Kasumi-1 (cell line): ENCODE results near the gene NOS1AP.

Experiments
- DNase-seq, 2 experiments: peaks; one replicate each; lab custom pipeline; 2025; lab: John Stamatoyannopoulos, UW

The NOS1AP gene

GRCh38 chr1:162220009-162220539 lies 150.6 kb downstream of the NOS1AP start:
- no peak for DNase-seq

DNA sequence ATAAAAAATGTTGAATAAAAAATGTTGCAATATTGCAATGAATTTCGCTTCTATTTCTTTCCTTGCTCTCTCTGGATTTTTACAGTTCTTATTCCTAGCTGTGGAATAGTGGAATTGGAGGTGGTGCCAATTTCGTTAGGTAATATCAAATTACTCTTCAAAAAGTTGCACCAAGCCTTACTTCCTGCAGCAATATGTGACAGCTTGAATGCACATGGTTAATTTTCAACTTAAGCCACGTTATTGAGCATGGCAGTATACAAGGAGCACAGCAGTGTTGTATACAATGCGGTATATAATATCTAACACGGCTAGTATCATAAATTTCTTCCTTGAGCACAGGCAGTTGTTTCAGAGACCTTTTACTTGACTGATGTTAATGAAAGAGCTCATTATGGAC lies 152.5 kb downstream of the NOS1AP start:
- DNase-seq = no peak

DNA sequence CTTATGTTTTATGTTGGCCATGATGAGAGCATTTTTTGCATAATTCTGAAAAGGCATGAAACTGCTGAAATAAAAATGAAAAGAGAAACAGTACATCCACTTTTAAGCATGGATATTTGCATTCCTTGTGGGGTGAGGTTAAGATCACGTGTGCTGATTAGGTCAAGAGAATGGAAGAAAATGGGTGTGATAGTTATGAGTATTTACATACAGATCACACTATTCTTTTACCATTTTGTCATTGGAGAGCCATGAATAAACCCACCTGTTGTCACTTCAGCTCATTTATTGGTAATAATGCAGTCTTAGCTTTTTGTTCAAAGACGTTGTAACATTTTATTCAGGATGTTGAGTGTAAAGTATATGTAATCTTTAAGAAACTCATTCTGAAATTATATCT lies 153.2 kb downstream of the NOS1AP start:
- no peak for DNase-seq

DNA sequence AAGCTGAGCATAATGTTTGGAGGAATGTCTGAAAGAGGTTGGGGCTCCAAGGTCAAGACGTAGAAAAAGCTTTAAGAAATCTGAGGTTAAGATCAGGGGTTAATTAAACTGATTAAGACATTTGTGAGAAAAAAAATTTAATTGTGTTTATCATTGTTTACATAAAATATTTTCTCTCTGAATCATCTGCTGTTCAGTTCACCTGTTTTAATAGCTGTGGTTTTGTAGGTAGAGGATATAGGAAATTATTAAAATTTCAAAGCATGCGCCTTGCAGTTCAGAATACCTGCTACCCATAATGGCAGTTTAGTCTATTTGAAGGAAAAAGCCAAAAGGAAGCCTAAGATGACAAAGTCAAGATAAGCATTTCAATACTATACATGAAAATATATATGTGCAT lies 154.0 kb downstream of the NOS1AP start:
- no peak for DNase-seq

DNA sequence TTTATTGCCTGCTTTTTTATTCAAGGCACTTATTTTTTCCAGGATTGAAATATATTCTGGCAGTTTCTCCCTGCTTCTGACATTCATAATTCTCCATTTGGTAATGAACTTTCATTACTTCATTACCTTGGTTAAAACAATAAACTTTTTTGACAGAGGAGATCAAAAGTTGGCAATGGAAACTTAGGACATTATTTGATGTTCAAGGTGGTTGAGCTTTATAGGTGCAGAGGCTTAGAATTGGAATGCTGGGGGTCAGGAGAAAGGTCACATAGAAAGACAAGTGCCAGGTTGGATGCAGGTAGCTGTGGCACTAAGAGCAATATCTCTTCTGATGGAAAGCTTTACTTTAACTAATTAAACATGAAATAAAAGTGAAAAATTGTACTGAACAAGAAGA lies 154.8 kb downstream of the NOS1AP start:
- no peak for DNase-seq

DNA sequence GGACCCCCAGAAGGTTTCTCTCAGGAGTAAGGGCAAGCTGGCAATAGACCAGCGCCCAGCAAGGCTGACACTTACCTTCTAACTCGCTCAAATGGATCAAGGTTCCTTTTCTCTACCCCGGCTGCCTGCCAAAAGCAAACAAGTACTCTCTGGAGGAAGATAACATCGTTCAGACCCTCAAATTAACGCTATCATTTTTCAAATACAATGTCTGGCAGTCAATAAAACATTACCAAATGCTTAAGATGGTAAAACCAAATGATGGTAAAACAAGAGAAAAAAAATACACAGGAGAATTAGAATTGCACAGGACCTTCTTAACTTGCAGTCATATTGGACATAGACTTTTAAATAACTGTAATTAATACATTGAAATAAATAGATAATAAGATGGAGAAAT lies 159.1 kb downstream of the NOS1AP start:
- no peak for DNase-seq

- no peak for DNase-seq
Observed at GRCh38 chr1:162229549-162229948, 160.1 kb downstream of the NOS1AP start.

- no peak for DNase-seq
Observed at GRCh38 chr1:162230096-162230495, 160.6 kb downstream of the NOS1AP start.

- no peak for DNase-seq
Observed at GRCh38 chr1:162230517-162230916, 161.0 kb downstream of the NOS1AP start.

DNA sequence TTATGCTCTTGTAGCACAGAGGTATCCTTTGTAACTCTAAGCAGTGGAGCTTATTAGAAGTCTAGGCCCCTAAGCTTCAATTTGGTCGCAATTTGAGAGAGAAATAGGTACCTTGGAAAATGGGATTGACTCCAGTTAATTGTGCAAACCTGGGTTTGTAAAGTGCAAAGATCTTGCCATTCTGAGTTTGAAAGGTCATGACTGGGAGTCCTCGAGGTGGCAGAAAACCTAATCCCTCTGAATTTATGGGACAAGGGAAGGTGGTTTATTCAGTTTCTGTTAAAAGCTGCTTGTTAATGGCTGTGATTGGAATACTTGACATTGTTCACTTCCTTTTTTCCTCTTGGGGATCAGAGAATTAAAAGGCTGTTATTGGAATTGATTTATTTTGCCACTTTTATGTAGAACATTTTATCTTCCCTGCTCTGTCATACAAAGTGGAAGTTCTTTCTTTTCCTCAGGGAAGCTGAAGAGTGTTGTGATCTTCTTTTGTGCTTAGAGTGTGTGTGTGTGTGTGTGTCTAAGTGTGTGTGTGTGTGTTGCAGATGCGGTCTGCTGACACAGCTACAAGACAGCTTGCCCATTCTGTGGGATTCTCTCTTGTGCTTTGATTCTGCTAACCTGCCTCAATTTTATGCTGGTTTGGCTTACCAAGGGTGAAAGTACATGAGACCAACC lies 162.7 kb downstream of the NOS1AP start:
- DNase-seq = no peak

- DNase-seq = no peak
Observed at GRCh38 chr1:162233066-162233465, 163.6 kb downstream of the NOS1AP start.

GRCh38 chr1:162233937-162234336 lies 164.4 kb downstream of the NOS1AP start:
- no peak for DNase-seq

DNA sequence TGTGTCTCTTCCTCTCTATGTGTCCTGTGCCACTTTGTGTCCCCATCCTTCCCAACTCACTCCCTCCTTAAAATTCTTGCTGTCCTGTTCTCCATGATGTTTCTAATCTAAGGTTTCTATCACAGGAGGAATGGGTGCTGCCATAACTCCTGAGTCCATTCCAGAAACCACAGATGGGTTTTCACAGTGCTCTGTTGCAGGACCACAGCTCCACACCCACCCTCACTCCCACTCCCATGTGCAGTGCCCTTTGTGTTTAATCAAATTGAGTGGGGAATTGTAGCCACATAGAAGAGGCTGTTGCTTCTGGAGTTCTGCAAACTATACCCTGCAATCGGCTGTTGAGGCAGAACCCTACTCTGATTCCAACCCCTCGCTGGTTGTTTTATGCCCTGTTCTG lies 165.1 kb downstream of the NOS1AP start:
- no peak for DNase-seq

DNA sequence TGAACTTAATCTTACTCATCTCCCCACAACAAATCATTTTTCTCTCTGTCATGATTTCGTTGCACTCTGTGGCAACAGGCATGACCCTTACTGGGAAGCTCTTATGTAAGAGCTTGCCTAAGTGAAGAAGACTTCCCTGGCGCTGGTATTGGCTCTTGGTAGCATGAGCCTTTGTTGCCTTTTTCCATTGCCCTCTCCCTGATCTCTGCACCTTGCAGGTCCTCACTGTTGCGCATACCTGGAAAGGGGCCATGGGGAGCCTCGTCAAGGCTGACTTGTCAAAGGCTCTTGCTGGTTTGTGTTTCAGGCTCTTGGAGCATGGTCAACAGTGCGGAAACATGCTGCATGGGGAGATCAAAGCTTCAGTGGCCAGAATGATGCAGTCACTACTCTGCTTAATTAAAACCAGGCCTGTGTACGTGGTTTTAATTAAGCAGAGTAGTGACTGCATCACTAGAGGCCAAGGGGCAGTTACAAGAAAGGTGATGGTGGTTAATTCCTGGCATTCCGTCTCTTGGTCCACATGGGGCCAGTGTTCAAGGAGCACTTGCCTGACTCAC lies 165.8 kb downstream of the NOS1AP start:
- DNase-seq = no peak

DNA sequence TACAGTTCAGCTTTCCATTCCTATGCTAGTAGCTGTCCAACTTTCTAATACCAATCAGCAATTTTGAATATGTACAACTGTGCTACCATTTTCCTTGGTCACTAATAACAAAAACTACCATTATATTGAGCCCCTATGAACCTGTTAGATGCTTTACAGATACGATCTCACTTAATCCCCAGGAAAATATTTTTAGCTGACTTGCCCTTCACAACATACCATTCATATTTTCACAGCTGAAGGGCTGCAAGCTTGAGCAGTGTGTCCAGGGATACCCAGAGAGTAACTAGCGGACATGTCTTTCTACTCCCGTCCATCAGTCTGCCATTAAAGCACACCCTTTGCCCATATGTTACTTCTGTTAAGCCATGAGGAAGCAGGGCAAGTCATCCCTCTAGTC lies 166.7 kb downstream of the NOS1AP start:
- DNase-seq = no peak

DNA sequence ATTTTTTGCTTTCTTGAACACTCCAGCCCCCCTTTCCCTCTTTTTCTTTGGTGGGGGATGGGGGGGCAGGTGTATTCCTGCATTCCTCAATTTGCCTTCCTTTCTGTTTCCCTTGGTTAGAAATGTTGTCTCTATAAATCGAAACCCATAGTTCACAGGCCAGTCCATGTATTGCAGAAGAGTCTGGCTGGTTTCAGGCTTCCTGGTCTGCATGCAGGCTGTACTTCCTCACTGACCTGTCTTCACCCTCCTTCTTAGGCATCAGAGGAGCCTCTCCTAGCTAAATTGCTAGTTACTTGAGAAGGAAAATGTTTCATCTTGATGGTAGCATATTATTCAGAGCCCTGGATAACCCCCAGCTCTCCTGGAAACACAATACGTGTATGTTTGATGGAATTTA lies 167.1 kb downstream of the NOS1AP start:
- no peak for DNase-seq

- no peak for DNase-seq
Observed at GRCh38 chr1:162240577-162240976, 171.1 kb downstream of the NOS1AP start.

DNA sequence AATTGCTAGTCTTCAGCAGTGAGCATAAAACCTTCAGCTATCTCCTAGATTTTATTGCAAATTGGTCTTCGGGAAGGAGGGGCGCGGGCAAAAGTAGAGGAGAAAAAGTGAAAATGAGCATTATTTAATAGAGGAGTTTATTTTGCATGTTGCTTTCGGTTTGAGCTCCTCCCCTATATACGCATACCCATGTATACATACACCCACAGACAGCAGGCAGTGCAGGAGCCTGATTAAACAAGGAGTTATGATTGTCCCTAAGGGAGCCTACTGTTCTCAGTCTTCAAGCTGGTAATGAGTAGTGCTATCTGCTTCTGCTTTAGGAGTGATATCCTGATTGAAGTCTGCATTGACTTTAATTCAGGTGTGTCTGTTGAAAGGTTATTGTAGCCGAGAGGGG lies 173.3 kb downstream of the NOS1AP start:
- no peak for DNase-seq

GRCh38 chr1:162248854-162249535 lies 179.5 kb downstream of the NOS1AP start:
- no peak for DNase-seq

DNA sequence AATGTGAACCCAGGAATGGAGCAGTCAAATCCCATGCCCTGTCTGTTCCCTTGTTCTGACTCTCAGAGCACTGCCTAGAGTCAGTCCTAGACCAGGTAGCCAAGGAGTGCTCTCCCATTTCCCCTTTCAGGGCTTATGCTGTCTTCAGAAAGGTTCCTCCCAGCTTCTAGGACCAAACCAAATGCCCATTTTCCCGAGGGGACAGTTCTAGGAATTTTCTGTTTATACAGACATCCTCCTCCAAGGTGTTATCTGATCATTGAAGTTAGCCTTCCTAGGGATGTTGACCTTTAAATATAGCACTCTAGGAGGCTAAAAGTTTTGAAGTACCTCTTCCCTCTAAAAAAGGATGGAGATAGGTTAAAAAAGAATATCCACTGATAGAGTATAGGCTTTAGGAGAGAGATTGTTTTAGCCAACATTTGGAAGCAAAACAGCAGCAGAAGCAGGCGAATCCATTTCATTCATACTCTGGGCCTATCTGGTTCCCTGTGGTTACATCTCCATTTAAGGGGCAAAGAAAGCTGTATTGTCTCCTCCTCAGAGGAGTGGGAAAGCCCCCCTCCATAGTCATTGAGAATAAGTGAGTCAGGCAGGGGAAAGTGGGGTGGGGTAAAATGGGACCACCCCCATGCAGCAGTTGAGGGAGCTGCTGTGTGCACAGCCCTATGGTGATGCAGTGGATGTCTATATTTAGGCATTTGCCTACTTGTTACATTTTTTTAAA lies 180.7 kb downstream of the NOS1AP start:
- no peak for DNase-seq

DNA sequence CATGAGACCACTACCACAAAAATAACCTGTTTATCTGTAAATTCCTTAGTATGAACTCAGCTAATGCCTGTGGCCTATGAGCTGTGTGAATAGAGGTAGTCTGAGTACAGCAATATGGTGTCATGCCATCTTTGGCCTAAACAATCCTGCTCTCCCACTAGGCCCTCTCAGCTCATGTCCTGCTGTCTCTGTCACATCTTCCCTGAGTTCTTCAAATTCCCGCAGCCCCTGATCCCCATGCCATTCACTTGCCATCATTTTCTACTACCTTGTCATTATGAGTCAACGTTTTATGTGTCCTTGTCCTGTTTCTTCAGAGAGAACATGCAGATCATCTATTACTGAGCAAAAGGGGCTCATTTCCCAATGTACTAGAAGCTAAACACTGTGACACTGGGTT lies 181.6 kb downstream of the NOS1AP start:
- no peak for DNase-seq

- DNase-seq = no peak
Observed at GRCh38 chr1:162252214-162252613, 182.7 kb downstream of the NOS1AP start.

DNA sequence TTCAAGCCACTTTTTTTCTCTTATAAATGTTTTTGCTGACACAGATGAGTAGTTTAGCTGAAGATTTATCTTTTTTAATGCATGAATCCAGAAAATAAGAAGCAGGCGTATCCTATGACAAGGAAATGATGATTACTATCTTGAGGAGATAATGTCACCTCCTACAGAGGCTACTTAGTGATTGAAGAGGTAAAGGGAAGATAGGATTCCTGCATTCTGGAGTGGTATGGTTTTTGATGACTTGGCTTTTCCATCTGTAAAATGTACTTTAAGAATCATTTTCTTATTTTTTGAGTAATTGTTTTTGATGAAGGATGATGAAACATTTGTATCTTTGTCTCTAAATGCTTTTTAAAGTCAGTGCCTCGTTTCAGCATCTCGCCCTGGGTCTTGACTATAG lies 184.3 kb downstream of the NOS1AP start:
- no peak for DNase-seq
